HG02852 (cell line): Measurements from ENCODE around the gene DNAJB9.

ENCODE experiments used
- ATAC-seq: cut with Tn5 transposase; IDR thresholded peaks from one replicate; pipeline ENCODE4 v1.9.1; 2021; ENCODE audit warnings: mild to moderate bottlenecking, moderate library complexity; ENCODE audit not compliant: unreplicated experiment

Gene DNAJB9

DNA sequence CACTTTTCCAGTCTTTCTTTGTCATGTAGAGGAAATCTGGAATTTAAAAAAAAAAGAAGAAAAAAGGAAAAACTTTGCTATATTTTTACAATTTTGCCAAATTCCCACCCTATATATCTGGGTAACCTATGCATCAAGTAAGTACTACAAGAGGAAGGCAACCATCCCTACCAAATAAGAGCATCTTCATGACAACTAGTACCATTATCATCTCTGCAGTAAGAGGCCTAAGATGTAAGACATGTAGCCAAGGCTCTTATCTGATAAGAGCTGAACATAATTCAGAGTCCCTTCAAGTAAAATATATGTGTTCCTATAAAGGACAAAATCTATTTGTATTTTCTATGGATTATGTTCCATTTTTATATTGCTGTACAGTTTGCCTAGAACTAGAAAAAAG lies 3.7 kb upstream of the DNAJB9 start:
- ATAC-seq = no peak

GRCh38 chr7:108568801-108569380 lies 783 bp upstream of the DNAJB9 start:
- no peak for ATAC-seq

GRCh38 chr7:108570146-108570755 lies 577 bp downstream of the DNAJB9 start:
- peak; percentile 26 for ATAC-seq

- ATAC-seq = no peak
Observed at GRCh38 chr7:108572480-108572879, 2.8 kb downstream of the DNAJB9 start.

DNA sequence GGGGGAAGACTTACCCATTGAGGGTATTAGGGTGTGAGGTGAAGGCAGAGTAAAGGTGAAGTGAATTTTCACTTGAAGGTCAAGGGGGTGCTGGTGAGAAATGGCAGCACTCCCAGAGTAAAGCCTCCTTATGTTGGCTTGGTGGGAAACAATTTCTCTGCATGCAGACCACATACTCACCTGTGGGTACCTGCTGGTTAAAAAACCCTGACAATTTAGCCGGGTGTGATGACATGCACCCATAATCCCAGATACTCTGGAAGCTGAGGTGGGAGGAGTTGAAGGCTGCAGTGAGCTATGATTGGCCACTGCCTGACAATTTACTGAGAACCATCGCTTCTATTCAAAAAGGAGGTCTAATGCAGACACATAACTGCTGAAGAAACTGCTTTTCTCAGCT lies 5.5 kb downstream of the DNAJB9 start:
- ATAC-seq = no peak

DNA sequence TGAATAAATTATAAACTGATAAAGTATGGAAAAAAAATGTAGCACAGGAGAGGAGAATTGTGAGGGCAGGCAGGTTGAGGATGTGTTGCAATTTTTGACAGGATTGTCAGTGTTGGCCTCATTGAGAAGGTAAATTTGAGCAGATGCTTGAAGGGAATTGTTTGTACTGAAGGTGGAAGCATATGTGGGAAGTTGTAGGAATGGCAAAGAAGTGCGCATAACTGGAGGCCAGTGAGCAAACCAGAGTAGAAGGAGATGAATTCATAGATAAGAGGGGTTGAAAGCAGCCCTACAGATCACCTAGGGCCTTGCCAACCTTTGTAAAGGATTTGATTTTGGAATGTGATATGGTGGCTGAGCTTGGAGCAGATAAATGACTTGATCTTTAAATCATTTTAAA lies 6.4 kb downstream of the DNAJB9 start:
- no peak for ATAC-seq

- no peak for ATAC-seq
Observed at GRCh38 chr7:108578937-108579336, 9.3 kb downstream of the DNAJB9 start.

GRCh38 chr7:108580298-108580697 lies 10.6 kb downstream of the DNAJB9 start:
- ATAC-seq = no peak

- no peak for ATAC-seq
Observed at GRCh38 chr7:108581655-108582491, 12.2 kb downstream of the DNAJB9 start.

DNA sequence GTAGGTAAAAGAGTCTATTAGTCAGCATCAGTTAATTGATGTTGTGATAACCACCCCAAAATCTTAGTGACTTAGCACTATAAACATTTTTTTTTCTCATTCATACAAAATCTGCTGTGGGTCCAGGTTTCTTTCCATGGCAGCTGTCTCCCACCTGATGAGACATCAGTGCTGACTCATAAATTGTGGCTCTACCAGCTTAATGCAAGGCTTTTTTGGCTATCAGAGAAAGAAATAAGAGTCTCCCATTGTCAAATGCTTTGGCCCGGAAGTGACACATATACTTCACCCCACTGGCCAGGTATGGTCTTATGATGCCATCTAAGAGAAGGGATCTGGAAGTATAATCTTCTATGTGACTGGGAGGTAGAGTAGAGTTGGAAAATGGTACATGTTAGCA lies 14.5 kb downstream of the DNAJB9 start:
- no peak for ATAC-seq

GRCh38 chr7:108585843-108586242 lies 16.2 kb downstream of the DNAJB9 start:
- no peak for ATAC-seq

DNA sequence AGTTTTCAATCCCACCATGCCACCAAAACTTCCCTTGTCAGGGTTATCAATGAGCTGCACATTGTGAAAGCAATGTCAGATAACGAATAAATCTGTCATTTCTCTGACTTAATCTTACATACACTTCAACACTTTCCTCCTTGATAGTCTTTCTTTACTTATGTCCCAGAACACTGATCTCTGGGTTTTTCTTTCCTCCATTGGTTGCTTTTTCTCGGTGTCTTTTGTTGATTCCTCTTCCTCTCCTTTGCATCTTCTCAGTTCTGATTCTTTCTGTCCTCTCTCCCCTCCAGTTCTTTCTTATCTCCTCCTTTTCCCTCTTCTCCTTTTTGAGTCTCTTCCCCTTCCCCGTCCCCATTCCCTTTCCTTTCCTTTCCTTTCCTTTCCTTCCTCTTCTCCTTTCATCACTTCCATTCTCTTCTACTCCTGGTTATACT lies 16.6 kb downstream of the DNAJB9 start:
- ATAC-seq = no peak

- ATAC-seq = no peak
Observed at GRCh38 chr7:108589199-108589598, 19.5 kb downstream of the DNAJB9 start.

DNA sequence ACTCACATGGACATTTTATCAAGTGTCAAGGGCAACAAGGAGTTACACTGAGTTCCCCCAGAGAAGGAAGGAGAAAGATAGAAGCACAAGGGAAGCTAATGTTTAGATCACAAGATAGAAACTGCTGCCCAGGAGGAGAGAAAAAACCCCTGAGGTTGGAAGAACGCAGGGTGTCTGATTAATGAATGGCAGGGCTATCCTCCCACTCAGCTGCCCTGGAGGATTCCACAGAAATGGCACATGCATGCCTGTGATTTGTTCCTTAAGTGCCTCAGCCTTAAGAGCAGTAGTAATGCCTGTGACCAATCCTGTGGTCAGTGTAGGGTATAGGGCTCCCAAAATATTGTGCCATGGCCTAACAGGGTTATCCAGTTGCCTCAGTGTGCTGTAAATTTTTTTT lies 20.2 kb downstream of the DNAJB9 start:
- ATAC-seq = no peak

- ATAC-seq = no peak
Observed at GRCh38 chr7:108590606-108591005, 20.9 kb downstream of the DNAJB9 start.

GRCh38 chr7:108592646-108593201 lies 23.1 kb downstream of the DNAJB9 start:
- no peak for ATAC-seq

DNA sequence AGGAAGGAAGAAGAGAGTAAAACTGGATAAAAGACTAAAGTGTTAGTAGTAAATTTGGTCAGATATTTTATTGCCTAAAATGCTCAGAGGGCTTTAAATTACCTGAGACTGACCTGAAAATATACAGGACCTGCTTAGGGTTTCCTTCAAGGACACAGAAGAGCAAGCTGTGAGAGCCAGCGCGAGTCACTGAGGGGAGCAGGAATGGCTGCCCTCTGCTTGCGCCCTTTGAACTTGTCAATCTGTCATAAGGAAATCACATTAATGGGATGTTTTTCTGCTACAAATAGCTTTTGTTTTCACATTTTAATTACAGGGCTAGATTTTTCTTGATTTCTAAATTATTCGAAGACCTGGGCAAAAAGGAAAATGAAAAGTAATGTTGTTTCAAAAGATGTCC lies 26.9 kb downstream of the DNAJB9 start:
- no peak for ATAC-seq

- no peak for ATAC-seq
Observed at GRCh38 chr7:108598153-108598552, 28.5 kb downstream of the DNAJB9 start.

GRCh38 chr7:108598914-108599580 lies 29.4 kb downstream of the DNAJB9 start:
- no peak for ATAC-seq

DNA sequence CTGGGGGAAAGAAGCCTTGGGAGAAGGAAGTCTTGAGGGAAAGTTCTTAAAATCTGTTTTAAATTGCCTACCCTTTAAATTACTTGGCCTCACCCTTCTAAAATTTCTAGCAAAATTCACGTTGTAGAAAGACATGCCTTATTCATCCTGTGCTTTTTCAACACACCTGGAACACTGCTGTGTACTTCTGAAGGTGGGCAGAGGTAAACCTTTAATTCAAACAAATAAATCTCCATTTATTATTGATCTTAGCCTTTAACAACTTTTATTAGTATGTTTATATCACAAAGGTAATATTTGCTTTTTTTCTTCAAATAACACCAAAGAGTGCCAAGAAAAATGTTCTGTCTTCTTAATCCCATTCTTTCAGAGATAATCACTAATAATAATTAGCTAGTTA lies 30.7 kb downstream of the DNAJB9 start:
- no peak for ATAC-seq

DNA sequence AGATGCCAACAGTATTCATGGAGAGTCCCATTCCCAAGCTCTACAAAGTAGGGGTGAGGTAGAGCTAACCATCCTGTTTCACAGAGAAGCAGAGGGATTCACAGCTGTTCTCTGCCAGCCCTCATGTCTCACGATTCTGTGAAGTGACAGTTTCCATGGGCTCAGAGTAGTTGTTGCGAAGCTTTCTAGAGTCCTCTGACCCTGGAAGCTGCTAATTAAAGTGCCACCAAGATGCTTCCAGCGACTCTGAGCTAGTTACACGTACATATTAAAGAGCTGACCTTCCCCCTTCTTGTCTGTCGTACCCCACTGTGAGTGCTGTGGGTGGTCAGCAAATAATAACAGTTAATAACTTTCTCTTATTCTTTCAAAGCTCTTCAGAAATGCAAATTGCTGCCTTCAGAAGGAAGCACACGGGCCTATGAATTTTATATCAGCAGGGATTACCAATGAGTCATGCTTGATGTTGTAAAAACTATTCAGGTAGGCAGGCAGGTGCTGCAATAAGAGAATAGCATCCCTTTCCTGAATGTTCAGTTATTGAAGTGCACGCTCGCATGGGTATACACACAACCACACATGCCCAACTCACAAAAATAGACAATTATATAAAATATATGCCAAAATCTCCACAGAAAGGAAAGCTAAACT lies 34.1 kb downstream of the DNAJB9 start:
- no peak for ATAC-seq
